GM12872 (cell line): ENCODE results near the gene SCN2A.

Experiments
- TF ChIP-seq, protein P1 (sequence below): IDR thresholded peaks from 3 replicates; pipeline ENCODE4 v1.5.1; 2011; ENCODE audit warnings: low read depth, mild to moderate bottlenecking, low read length, moderate library complexity; ENCODE audit not compliant: insufficient read depth

SCN2A gene

DNA sequence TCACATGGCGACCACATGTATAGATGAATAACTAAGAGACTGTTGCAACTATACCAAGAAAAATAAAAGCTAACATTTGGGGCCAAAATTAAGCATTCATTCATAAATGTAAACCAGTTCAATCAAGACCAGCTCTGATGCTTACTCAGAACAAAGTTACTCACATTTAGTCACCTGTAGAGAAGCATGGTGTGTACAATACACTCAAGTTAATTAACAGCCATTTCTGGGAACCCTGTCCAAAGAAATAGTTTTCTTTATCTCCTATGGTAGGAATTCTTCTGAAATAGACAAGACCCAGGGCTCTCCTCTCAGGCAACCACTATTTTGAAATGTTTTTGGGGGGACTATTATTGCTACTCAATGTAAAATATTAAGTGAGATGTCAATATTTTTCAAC is 37.0 kb upstream of the SCN2A start:
- TF ChIP-seq, protein P1, sequence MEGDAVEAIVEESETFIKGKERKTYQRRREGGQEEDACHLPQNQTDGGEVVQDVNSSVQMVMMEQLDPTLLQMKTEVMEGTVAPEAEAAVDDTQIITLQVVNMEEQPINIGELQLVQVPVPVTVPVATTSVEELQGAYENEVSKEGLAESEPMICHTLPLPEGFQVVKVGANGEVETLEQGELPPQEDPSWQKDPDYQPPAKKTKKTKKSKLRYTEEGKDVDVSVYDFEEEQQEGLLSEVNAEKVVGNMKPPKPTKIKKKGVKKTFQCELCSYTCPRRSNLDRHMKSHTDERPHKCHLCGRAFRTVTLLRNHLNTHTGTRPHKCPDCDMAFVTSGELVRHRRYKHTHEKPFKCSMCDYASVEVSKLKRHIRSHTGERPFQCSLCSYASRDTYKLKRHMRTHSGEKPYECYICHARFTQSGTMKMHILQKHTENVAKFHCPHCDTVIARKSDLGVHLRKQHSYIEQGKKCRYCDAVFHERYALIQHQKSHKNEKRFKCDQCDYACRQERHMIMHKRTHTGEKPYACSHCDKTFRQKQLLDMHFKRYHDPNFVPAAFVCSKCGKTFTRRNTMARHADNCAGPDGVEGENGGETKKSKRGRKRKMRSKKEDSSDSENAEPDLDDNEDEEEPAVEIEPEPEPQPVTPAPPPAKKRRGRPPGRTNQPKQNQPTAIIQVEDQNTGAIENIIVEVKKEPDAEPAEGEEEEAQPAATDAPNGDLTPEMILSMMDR = no peak

DNA sequence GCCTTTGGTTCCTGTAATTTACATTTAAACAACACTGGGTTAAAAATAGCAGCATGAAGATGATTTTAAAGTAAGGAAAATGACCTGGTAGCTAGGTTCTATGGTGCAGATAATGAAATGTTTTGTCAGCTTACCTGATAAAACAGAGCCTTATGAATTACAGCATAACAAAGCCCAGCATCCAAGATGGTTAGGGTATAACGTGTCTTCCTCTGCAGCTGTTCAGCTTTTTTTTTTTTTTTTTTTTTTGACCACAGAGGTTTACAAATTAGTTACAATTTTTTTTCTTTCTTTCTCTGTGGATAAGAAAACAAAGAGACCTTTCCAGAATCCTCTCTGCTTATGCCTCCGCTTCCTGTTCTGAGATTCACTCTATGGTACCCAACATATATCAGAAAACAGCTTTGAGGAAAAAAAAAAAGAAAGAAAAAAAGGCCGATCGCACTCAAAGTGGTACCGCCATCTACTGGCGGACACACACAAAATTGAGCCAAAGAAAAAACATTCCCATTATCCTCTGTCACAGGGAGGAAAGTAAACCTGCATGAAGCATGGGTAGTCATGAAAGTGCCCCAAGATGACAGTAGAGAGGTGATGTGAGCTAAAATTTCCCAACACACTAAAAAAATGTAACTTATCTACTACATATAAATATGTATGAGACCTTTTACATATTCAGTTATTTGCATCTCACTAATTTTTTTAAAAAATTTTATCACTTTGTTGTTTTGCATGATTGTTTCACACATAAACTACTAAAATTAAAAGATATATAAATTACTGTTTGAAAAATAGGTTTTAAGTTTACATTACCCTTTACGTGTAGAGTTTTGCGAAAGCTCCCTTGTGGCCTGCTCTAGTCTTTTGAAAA is 35.3 kb upstream of the SCN2A start, which contains the start of gene SCN3A:
TSS of gene SCN3A (minus strand) at position 362 of the 871 bp plus-strand sequence. CDS start 27,656 bp downstream, outside the sequence.
- TF ChIP-seq, protein P1 = peak; percentile 68

DNA sequence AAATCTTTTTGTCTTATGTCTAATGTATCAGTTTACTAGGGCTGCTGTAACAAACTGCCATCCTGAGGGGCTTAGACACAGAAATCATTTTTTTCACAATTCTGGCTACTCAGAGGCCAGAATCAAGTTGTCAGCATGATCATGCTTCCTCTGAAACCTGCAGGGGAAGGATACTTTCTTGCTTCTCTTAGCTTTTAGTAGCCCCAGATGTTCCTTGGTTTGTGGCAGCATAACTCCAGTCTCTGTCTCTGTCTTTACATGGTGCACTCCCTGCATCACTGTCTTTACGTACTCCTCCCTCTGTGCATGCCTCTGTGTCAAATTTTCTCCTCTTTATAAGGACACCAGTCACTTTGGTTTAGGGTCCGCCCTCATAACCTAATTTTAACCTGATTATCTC is 33.3 kb upstream of the SCN2A start:
- TF ChIP-seq, protein P1 = no peak

DNA sequence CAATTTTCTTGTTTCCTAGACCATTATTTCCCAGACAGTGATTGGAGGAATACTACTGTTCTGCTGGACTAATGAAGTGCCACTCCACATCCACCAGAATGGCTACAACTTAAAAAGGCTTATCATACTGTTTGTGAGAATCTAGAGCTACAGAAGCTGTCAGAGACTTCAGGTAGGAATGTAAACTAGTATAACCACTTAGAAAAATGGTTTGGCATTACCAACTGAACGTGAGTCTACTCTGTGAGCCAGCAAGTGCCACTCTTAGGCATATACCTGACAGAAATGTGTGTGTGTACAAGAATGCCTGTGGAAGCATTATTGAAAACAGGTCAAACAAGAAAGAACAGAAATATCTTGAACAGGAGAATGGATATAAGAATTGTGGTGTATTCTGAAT is 31.1 kb upstream of the SCN2A start:
- TF ChIP-seq, protein P1 = no peak

DNA sequence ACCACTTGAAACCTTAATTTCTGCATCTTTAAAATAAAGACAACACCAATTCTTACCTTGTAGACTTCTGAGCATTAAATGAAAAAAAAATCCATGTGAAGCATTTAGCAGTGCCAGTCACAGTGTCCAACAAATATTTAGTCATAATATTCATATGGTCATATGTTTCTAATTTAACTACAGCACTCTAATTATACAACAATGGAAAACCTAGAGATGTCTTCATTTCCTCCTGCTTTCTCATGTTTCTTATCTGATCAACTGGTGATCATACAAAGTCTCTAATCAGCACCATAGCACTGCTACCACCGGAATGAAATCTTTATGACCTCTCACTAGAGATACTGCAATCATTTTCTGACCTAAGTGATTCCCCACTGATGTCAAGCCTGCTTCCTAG is 25.1 kb upstream of the SCN2A start:
- TF ChIP-seq, protein P1 = no peak

DNA sequence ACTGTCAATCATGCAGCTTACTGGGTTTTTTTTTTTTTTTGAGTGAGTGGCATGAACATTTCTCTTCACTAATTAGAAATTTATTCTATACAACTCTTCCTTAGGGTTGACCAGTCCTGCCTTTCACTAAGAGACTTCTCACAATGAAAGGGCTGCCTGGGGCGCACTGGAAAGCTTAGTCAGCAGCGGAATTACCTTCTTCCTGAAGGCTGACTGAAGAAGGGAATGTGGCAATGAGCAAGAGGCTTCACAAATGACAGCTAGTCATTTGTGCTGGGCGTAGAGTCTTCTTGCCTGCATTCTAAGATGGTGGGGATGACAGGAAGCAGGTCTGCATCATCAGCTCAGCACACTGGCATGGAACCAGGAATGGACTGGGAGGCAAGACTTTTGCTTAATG is 19.7 kb upstream of the SCN2A start:
- TF ChIP-seq, protein P1 = no peak

DNA sequence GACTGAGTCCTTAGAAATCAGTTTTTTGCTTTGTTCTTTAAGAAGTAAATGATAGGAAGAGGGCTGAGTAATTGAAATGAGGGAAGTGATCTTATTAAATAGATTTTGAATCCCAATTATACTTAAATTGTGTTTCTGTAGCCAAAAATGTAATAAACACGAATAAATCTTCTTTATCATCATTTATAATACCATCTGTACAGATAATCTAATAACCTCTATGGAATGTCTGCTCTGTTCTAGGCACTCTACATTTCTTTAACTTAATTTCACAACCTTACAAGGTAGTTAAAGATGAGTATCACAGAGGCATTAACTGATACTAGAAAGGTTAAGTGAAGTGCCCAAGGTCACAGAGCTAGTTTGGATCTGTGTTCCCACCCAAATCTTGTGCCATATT is 14.3 kb upstream of the SCN2A start:
- TF ChIP-seq, protein P1 = no peak
